ENCODE measurements around the gene MAP3K2. TPM values are rescaled to one million over a fixed set of nuclear protein-coding genes. Genes with fewer than 3 reads are reported as not detected.
"Not testable (repeated sequence)": the region's sequence is repeated elsewhere in the genome, so short reads cannot be mapped to it uniquely, and the experiment has no call there.

The MAP3K2 gene
- total and polyA plus RNA-seq, 10 of the 15 experiments (the other 5 are each of a cell fraction or from before 2014, with no cell fraction given): 2.7 to 39.6 (median 16.1) TPM

DNA sequence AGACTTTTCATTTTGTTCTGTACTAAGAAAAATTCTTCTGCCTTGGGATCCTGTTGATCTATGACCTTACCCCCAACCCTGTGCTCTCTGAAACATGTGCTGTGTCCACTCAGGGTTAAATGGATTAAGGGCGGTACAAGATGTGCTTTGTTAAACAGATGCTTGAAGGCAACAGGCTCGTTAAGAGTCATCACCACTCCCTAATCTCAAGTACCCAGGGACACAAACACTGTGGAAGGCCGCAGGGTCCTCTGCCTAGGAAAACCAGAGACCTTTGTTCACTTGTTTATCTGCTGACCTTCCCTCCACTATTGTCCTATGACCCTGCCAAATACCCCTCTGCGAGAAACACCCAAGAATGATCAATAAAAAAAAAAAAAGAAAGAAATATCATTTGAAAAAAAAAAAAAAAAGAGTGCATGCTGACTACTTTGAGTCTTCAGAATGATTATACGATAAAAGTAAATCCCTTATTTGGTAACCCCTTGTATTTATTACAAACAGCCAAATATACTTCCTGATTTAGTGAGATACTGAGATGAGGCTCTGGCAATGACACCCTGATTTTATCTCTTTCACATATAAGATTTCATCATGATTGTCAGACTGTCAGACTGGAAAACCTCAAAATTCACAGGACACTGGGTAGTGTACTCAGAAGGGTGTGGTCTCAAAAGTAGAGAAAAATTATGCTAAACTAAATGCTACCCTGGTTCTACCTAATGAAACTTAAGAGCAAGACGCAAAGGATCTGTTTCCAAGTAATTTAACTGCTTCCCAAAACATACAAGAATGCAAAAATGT, 33.7 kb downstream of the MAP3K2 start:
- H2AFZ ChIP-seq (ENCODE audit: control insufficient read depth, low read depth, low read length); SMC1A ChIA-PET (ENCODE audit: uncharacterized antibody, unreplicated experiment); H4K20me1 ChIP-seq (ENCODE audit: control insufficient read depth, insufficient read depth); FAIRE-seq; POLR2A ChIA-PET; H3K4me1 ChIP-seq (ENCODE audit: control insufficient read depth, insufficient read depth, low read length); H3K27me3 ChIP-seq (replicated peaks in 1 of 2; ENCODE audit: control insufficient read depth in 2 of 2, insufficient read depth in 2 of 2, low read length in 1 of 2); DNase-seq (ENCODE audit: low read depth, low spot score); H3K36me3 ChIP-seq (ENCODE audit: control insufficient read depth in 2 of 2, insufficient read depth in 2 of 2, low read length in 1 of 2); in situ Hi-C loops (cut with MboI); H3K4me2 ChIP-seq (ENCODE audit: control insufficient read depth, insufficient read depth); BruUV-seq (replicated peaks); ATAC-seq; RAD21 ChIA-PET (ENCODE audit: unreplicated experiment); H3K4me3 ChIP-seq; H3K27ac ChIP-seq (ENCODE audit: control insufficient read depth, insufficient read depth); H3K9ac ChIP-seq (ENCODE audit: control insufficient read depth, insufficient read depth, low read length); H3K9me3 ChIP-seq (replicated peaks; ENCODE audit: control insufficient read depth, insufficient read depth, low read length); CTCF ChIA-PET: not testable (repeated sequence)
- peaks cover 22% of the 10 kb centered on the region for H3K79me2 ChIP-seq (ENCODE audit: control insufficient read depth, insufficient read depth, low read length)
- 75% methylated on average over 4 of the region's 6 CpGs for WGBS (ENCODE audit: insufficient coverage, insufficient replicate concordance, low lambda C conversion rate, missing lambda C conversion rate)
- intact Hi-C loops (cut with micrococcal nuclease; ENCODE audit: unreplicated experiment): loop anchor here (2.0 kb wide), 1 partner anchor 57 kb away; no protein-coding TSS in a partner anchor

DNA sequence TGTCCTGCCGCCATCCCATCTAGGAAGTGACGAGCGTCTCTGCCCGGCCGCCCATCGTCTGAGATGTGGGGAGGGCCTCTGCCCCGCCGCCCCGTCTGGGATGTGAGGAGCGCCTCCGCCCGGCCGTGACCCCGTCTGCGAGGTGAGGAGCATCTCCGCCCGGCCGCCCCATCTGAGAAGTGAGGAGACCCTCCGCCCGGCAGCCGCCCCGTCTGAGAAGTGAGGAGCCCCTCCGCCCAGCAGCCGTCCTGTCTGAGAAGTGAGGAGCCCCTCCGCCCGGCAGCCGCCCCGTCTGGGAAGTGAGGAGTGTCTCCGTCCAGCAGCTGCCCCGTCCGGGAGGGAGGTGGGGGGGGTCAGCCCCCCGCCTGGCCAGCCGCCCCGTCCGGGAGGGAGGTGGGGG, 34.6 kb downstream of the MAP3K2 start:
- BruUV-seq (replicated peaks); H4K20me1 ChIP-seq (ENCODE audit: control insufficient read depth, insufficient read depth): not testable (repeated sequence)

More for the DNA sequence above, 34.6 kb downstream of the MAP3K2 start:
- ATAC-seq; H3K4me3 ChIP-seq; H3K4me1 ChIP-seq (ENCODE audit: control insufficient read depth, insufficient read depth, low read length); H3K9me3 ChIP-seq (replicated peaks; ENCODE audit: control insufficient read depth, insufficient read depth, low read length); POLR2A ChIA-PET; SMC1A ChIA-PET (ENCODE audit: uncharacterized antibody, unreplicated experiment); H3K36me3 ChIP-seq (ENCODE audit: control insufficient read depth in 2 of 2, insufficient read depth in 2 of 2, low read length in 1 of 2); DNase-seq (ENCODE audit: low read depth, low spot score); H3K27ac ChIP-seq (ENCODE audit: control insufficient read depth, insufficient read depth); RAD21 ChIA-PET (ENCODE audit: unreplicated experiment); H3K9ac ChIP-seq (ENCODE audit: control insufficient read depth, insufficient read depth, low read length); FAIRE-seq; H3K27me3 ChIP-seq (replicated peaks in 1 of 2; ENCODE audit: control insufficient read depth in 2 of 2, insufficient read depth in 2 of 2, low read length in 1 of 2); CTCF ChIA-PET; in situ Hi-C loops (cut with MboI); intact Hi-C loops (cut with micrococcal nuclease; ENCODE audit: unreplicated experiment); H3K4me2 ChIP-seq (ENCODE audit: control insufficient read depth, insufficient read depth); H2AFZ ChIP-seq (ENCODE audit: control insufficient read depth, low read depth, low read length): not testable (repeated sequence)
- peaks cover 27% of the 10 kb centered on the region for H3K79me2 ChIP-seq (ENCODE audit: control insufficient read depth, insufficient read depth, low read length)
- 95% methylated on average over 29 of the region's 35 CpGs for WGBS (ENCODE audit: insufficient coverage, insufficient replicate concordance, low lambda C conversion rate, missing lambda C conversion rate)
